K562 (cell line): ENCODE data around the gene SAMD11. TPM values are rescaled to one million over a fixed set of nuclear protein-coding genes. Genes with fewer than 3 reads are reported as not detected.

Source experiments
- ATAC-seq: fragments of 200-7000 bp; cut with Tn5 transposase; 3 replicates; pipeline ENCODE4 v1.9.1; 2020; ENCODE audit warnings: moderate library complexity
- BruUV-seq: library from RNA; stranded (reverse); fragments of 400-500 nt; replicated peaks from 2 replicates; lab custom pipeline; 2021; lab: Mats Ljungman, UMichigan
- CTCF ChIA-PET: fragments of 300-600 bp; formaldehyde crosslinking; extraction: SDS; loops from one replicate; lab custom pipeline; 2021; ENCODE audit warnings: low intra/inter-chr PET ratio; lab: Yijun Ruan, JAX
- POLR2A ChIA-PET: fragments of 300-600, 350-650 bp; sonication (Branson Sonifier 250); formaldehyde crosslinking; extraction: SDS; loops from one replicate; lab custom pipeline; 2021; ENCODE audit warnings: antibody characterized with exemption, inconsistent platforms; lab: Yijun Ruan, JAX
- DNase-seq, 4 experiments: peaks; one replicate each; pipeline versions ENCODE4 v3.0.0 to v3.0.0-alpha.2; 2011 to 2018; ENCODE audit warnings: low spot score in 3 of 4, mixed read lengths in 3 of 4; ENCODE audit errors: extremely low read depth in 1 of 4
- FAIRE-seq: peaks from 2 replicates; lab custom pipeline; 2011; peaks lifted over from hg19 to GRCh38; lab: Jason Lieb, UNC
- H2AFZ ChIP-seq: 2 replicates; pipeline ENCODE4 v1.6.0; 2011; ENCODE audit warnings: low read depth, low read length, control low read depth, inconsistent platforms
- H3K27ac ChIP-seq: fragments of 200-600 bp; 3 replicates; pipeline ENCODE4 v1.8.0; 2011; ENCODE audit warnings: low read depth, mild to moderate bottlenecking, control low read depth, inconsistent platforms, low read length, moderate library complexity, mixed read lengths; ENCODE audit errors: extremely low read depth
- H3K27me3 ChIP-seq, 2 experiments: fragments of 300-600 bp in 1 of 2; 2 replicates in 1 of 2; 3 replicates in 1 of 2; pipeline versions ENCODE4 v1.6.0 to v1.8.0; 2011; ENCODE audit warnings: inconsistent platforms in 2 of 2, low read length in 2 of 2, mild to moderate bottlenecking in 1 of 2, mixed read lengths in 1 of 2, moderate library complexity in 1 of 2; ENCODE audit not compliant: control insufficient read depth in 2 of 2, insufficient read depth in 2 of 2
- H3K36me3 ChIP-seq: fragments of 300-600 bp; 3 replicates; pipeline ENCODE4 v1.8.0; 2011; ENCODE audit warnings: mild to moderate bottlenecking, low read length, inconsistent platforms; ENCODE audit not compliant: control insufficient read depth, insufficient read depth
- H3K4me1 ChIP-seq, 2 experiments: fragments of 200-600 bp in 1 of 2; replicated peaks in 1 of 2; 2 replicates in 1 of 2; 3 replicates in 1 of 2; pipeline versions ENCODE4 v1.5.1 to v1.8.0; 2011; ENCODE audit warnings: inconsistent platforms in 2 of 2, low read length in 2 of 2, mild to moderate bottlenecking in 1 of 2, mixed read lengths in 1 of 2, moderate library complexity in 1 of 2; ENCODE audit not compliant: control insufficient read depth in 2 of 2, insufficient read depth in 2 of 2
- H3K4me2 ChIP-seq: 2 replicates; pipeline ENCODE4 v1.6.1; 2011; ENCODE audit warnings: low read length, control low read depth, inconsistent platforms, mixed read lengths; ENCODE audit not compliant: insufficient read depth
- H3K4me3 ChIP-seq: fragments of 200-600 bp; sonication (generic), shearing (Covaris generic); 2 replicates; pipeline ENCODE4 v1.5.1; 2016; ENCODE audit warnings: control low read depth, inconsistent platforms
- H3K79me2 ChIP-seq: fragments of 200-600 bp; 3 replicates; pipeline ENCODE4 v1.8.0; 2011; ENCODE audit warnings: low read length, inconsistent platforms; ENCODE audit not compliant: control insufficient read depth, insufficient read depth
- H3K9ac ChIP-seq, 2 experiments: 2 replicates each; pipeline versions ENCODE4 v1.6.0 to v1.6.1; 2011; ENCODE audit warnings: low read depth in 2 of 2, low read length in 2 of 2, control low read depth in 1 of 2, inconsistent platforms in 1 of 2, mild to moderate bottlenecking in 1 of 2, mixed read lengths in 1 of 2; ENCODE audit not compliant: insufficient read depth in 1 of 2
- H3K9me1 ChIP-seq: one replicate; pipeline ENCODE4 v1.6.0; 2011; ENCODE audit warnings: inconsistent platforms, mild to moderate bottlenecking, low read length, moderate library complexity; ENCODE audit not compliant: control insufficient read depth, insufficient read depth
- H3K9me3 ChIP-seq: replicated peaks from 2 replicates; pipeline ENCODE4 v1.5.1; 2011; ENCODE audit warnings: low read depth, low read length, inconsistent platforms; ENCODE audit not compliant: control insufficient read depth, insufficient read depth
- H4K20me1 ChIP-seq: replicated peaks from 2 replicates; pipeline ENCODE4 v1.6.1; 2011; ENCODE audit warnings: low read length, inconsistent platforms, mixed read lengths; ENCODE audit not compliant: control insufficient read depth, insufficient read depth
- ARID3B ChIP-seq: fragments of 250-450 bp; sonication (Bioruptor Pico); IDR thresholded peaks from 2 replicates; pipeline ENCODE4 v1.4.0; 2020; ENCODE audit warnings: borderline replicate concordance
- KDM4B ChIP-seq, 2 experiments: fragments of 450-650 bp in 1 of 2; sonication (generic) in 1 of 2; IDR thresholded peaks; 2 replicates each; pipeline ENCODE4 v1.6.1; 2016 to 2017; ENCODE audit warnings: borderline replicate concordance in 2 of 2, antibody characterized with exemption in 1 of 2, low read depth in 1 of 2, mild to moderate bottlenecking in 1 of 2
- MAX ChIP-seq: sonication (generic); formaldehyde crosslinking; IDR thresholded peaks from 2 replicates; pipeline ENCODE4 v1.9.0; 2022; ENCODE audit warnings: mild to moderate bottlenecking, missing genetic modification reagents
- POLR2G ChIP-seq: fragments of 200-400 bp; formaldehyde crosslinking; IDR thresholded peaks from 2 replicates; pipeline ENCODE4 v1.6.1; 2017; ENCODE audit warnings: low read depth, mild to moderate bottlenecking, antibody characterized with exemption, low read length, moderate library complexity
- WGBS: fragments of 100-300 bp; shearing (Covaris generic); methylation state at CpG from one replicate; pipeline ENCODE4 v1.1.6; 2016; ENCODE audit warnings: low coverage, mixed read lengths; ENCODE audit not compliant: insufficient coverage; ENCODE audit errors: missing lambda C conversion rate; 5-methylcytosine and 5-hydroxymethylcytosine counted together
- in situ Hi-C: fragments of 300-500 bp; cut with MboI; formaldehyde crosslinking; loops from 4 replicates; pipeline ENCODE4 v1.15.0; 2018; ENCODE audit warnings: inconsistent platforms, mixed read lengths
- intact Hi-C: fragments of 100-400 bp; cut with micrococcal nuclease; formaldehyde crosslinking; loops from 2 replicates; pipeline ENCODE4 v1.14.2; 2022
- polyA plus RNA-seq, 8 experiments: library from polyadenylated mRNA; depleted of rRNA in 4 of 8; stranded (reverse) in 5 of 8; unstranded in 3 of 8; fragments of >200 nt; fragmentation: Nextera tagmentation in 2 of 8; fragmentation: Illumina TruSeq in 1 of 8; extraction: Ambion mirVana in 2 of 8; extraction: Trizol in 1 of 8; gene quantifications; 2 replicates each; pipeline versions ENCODE4 v1.2.1 to v1.2.3, GENCODE V29; 2011 to 2014; ENCODE audit warnings: inconsistent platforms in 1 of 8, missing spikeins in 1 of 8
- total RNA-seq, 7 experiments: library from RNA; depleted of rRNA in 6 of 7; stranded (reverse); fragments of >200 nt in 6 of 7; fragmentation: Illumina TruSeq in 2 of 7; extraction: Trizol in 2 of 7; gene quantifications; 2 replicates each; pipeline versions ENCODE4 v1.2.1 to v1.2.3, GENCODE V29; 2011 to 2021; ENCODE audit warnings: low replicate concordance in 1 of 7
- TF ChIP-seq, protein P1 (sequence below), 3 experiments: fragments of 200-800 bp in 1 of 3; sonication (Bioruptor generic) in 1 of 3; sonication (generic) in 1 of 3; formaldehyde crosslinking in 1 of 3; IDR thresholded peaks; 2 replicates each; pipeline versions ENCODE4 v1.6.1 to v1.8.0; 2016 to 2022; ENCODE audit warnings: mild to moderate bottlenecking in 2 of 3, missing compliant biosample characterization in 2 of 3, missing genetic modification characterization in 2 of 3, missing genetic modification reagents in 1 of 3

SAMD11 gene
- total and polyA plus RNA-seq, 9 of the 15 experiments (the other 6 are each of a cell fraction or from before 2014, with no cell fraction given): 0.07 to 0.82 (median 0.11) TPM; not detected in 2

GRCh38 chr1:913491-914130 lies 10.1 kb upstream of the SAMD11 start:
- no peak overlapping the region for H3K27ac ChIP-seq
- H3K9ac ChIP-seq: peak overlapping the region in 1 of 2 experiments; percentile 11; a peak in 1 of 4 replicates
- H3K27me3 ChIP-seq: peaks cover 25 to 53% of the 10 kb centered on the region in 2 experiments; a peak in 4 of 5 replicates
- H4K20me1 ChIP-seq: peaks cover 18% of the 10 kb centered on the region; the same call in 1 of the 2 replicates
- no peak overlapping the region for H2AFZ ChIP-seq
- ATAC-seq (no peak), FAIRE-seq (no peak), DNase-seq (no peak)
- no peaks in the 10 kb centered on the region for H3K36me3 ChIP-seq
- H3K79me2 ChIP-seq: no peaks in the 10 kb centered on the region
- 24% methylated on average over 16 of the region's 16 CpGs for WGBS
- CTCF ChIA-PET: no interaction called here
- no TSS peak for BruUV-seq
- H3K9me1 ChIP-seq: no peaks in the 10 kb centered on the region
- intact Hi-C loops: no loop called here
- TF ChIP-seq, protein P1, sequence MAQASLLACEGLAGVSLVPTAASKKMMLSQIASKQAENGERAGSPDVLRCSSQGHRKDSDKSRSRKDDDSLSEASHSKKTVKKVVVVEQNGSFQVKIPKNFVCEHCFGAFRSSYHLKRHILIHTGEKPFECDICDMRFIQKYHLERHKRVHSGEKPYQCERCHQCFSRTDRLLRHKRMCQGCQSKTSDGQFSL (CRISPR knock-in tag; IDR thresholded peaks at IDR 0.05): no peak
- TF ChIP-seq, protein P1 (tag; IDR thresholded peaks at IDR 0.05): no peak
- TF ChIP-seq POLR2G (peak; percentile 27; the same call in 1 of the 2 replicates), ARID3B (CRISPR knock-in tag) (no peak), MAX (peak; percentile 22; the same call in 1 of the 2 replicates), KDM4B (IDR thresholded peaks at IDR 0.05; ENCODE audit: borderline replicate concordance in 2 of 2, low read depth in 1 of 2) (no peak)
- POLR2A ChIA-PET: interaction anchor here (0.6 kb wide), 1 partner anchor 242 kb away, joined by 3 read pairs; no protein-coding TSS in a partner anchor
- peaks cover 8 to 64% of the 10 kb centered on the region in 2 experiments for H3K4me1 ChIP-seq
- in situ Hi-C loops: no loop called here
- no peaks in the 10 kb centered on the region for H3K9me3 ChIP-seq
- H3K4me2 ChIP-seq: no peak overlapping the region
- no peak overlapping the region for H3K4me3 ChIP-seq
